SH-SY5Y (cell line): ENCODE measurements around the gene MYOCD.

Experiments used
- GATA2 ChIP-seq: IDR thresholded peaks from 2 replicates; pipeline ENCODE4 v1.6.1; 2011; ENCODE audit warnings: mild to moderate bottlenecking, low read depth, low read length
- GATA3 ChIP-seq: IDR thresholded peaks from 2 replicates; pipeline ENCODE4 v1.6.1; 2011; ENCODE audit warnings: low read depth, mild to moderate bottlenecking, low read length, moderate library complexity

DNA sequence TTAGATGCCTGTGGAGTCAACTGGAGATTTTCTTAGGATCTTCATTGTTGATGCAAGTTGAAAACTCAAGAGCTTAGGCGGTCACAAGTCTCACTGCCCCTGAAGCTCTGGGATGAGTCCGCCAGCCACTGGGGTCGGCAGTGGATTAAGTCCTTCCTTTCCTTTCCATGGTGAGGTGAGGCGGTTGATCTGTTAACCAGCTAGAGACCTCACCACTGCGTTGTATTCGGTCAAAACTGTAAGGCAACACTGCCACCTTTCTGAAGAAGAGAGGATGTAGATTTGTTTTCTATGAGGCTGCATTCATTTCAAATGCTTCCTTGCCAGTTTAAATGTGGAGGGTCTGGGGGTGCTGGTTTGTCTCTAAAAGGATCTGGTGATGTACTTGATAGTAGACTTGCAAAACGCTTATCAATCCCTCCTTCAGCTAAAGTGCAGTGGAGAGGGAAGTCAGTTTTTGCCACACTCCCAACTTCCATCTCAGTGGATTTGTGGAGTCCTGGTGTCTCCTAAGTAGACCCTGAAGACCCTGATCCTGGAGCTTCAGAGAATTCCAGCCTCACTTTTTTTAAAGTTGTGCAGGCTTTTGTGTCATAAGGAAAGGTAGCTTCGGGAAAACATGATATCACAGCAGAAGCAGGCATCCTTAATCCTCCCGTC lies 1.7 kb downstream of the MYOCD start:
- no peak for TF ChIP-seq GATA3
- no peak for TF ChIP-seq GATA2
